PC-3 (cell line): Measurements from ENCODE around the gene NAT8. TPM values are rescaled to one million over a fixed set of nuclear protein-coding genes. Genes with fewer than 3 reads are reported as not detected.
"Not testable (repeated sequence)": the region's sequence is repeated elsewhere in the genome, so short reads cannot be mapped to it uniquely, and the experiment has no call there.

Experiments
- ATAC-seq: fragments of 200-7000 bp; cut with Tn5 transposase; 2 replicates; pipeline ENCODE4 v1.9.1; 2020; ENCODE audit warnings: mild to moderate bottlenecking, moderate library complexity
- BruUV-seq: library from RNA; stranded (reverse); fragments of 400-500 nt; replicated peaks from 2 replicates; lab custom pipeline; 2021; lab: Mats Ljungman, UMichigan
- CTCF ChIA-PET: fragments of 300-600 bp; sonication (Branson Sonifier 250); formaldehyde crosslinking; loops from one replicate; lab custom pipeline; 2022; ENCODE audit warnings: antibody characterized with exemption; lab: Charles Lee
- POLR2A ChIA-PET: fragments of 300-600 bp; sonication (Branson Sonifier 250); formaldehyde crosslinking; loops from one replicate; lab custom pipeline; 2022; ENCODE audit warnings: antibody characterized with exemption; ENCODE audit not compliant: unreplicated experiment; lab: Charles Lee
- DNase-seq: peaks from one replicate; pipeline ENCODE4 v3.0.0-alpha.2; 2015
- H2AFZ ChIP-seq: fragments of 300-600 bp; sonication (generic); 2 replicates; pipeline ENCODE4 v1.6.0; 2016; ENCODE audit warnings: antibody characterized with exemption, low read length
- H3F3A ChIP-seq: fragments of 300-600 bp; sonication (generic); one replicate; pipeline ENCODE4 v1.6.0; 2017; ENCODE audit warnings: antibody characterized with exemption, low read length, control low read depth, mild to moderate bottlenecking; ENCODE audit not compliant: unreplicated experiment
- H3K27ac ChIP-seq: fragments of 300-600 bp; sonication (generic); 2 replicates; pipeline ENCODE4 v1.5.1; 2016; ENCODE audit warnings: mild to moderate bottlenecking, low read length
- H3K27me3 ChIP-seq: fragments of 300-600 bp; sonication (generic); 2 replicates; pipeline ENCODE4 v1.6.1; 2016; ENCODE audit warnings: low read length, mixed read lengths
- H3K36me3 ChIP-seq: fragments of 300-600 bp; sonication (generic); 2 replicates; pipeline ENCODE4 v1.6.1; 2016; ENCODE audit warnings: low read depth, mixed run types, low read length, mixed read lengths
- H3K4me1 ChIP-seq: fragments of 300-600 bp; sonication (generic); 2 replicates; pipeline ENCODE4 v1.5.1; 2016; ENCODE audit warnings: low read length; ENCODE audit not compliant: insufficient read depth
- H3K4me2 ChIP-seq: fragments of 300-600 bp; sonication (generic); 2 replicates; pipeline ENCODE4 v1.6.0; 2016; ENCODE audit warnings: low read length
- H3K4me3 ChIP-seq: fragments of 300-600 bp; sonication (generic); 2 replicates; pipeline ENCODE4 v1.5.1; 2016; ENCODE audit warnings: mild to moderate bottlenecking, low read length, mixed read lengths
- H3K79me2 ChIP-seq: fragments of 300-600 bp; sonication (generic); 2 replicates; pipeline ENCODE4 v1.6.1; 2017; ENCODE audit warnings: low read length, mixed read lengths
- H3K9ac ChIP-seq: fragments of 300-600 bp; sonication (generic); 2 replicates; pipeline ENCODE4 v1.6.0; 2016; ENCODE audit warnings: mild to moderate bottlenecking, low read length
- H3K9me2 ChIP-seq: fragments of 300-600 bp; sonication (generic); replicated peaks from 2 replicates; pipeline ENCODE4 v1.6.1; 2016; ENCODE audit warnings: mixed run types, low read length, mixed read lengths
- H3K9me3 ChIP-seq: fragments of 300-600 bp; sonication (generic); 2 replicates; pipeline ENCODE4 v1.6.1; 2016; ENCODE audit warnings: low read length, mixed read lengths
- H4K20me1 ChIP-seq: fragments of 300-600 bp; sonication (generic); 2 replicates; pipeline ENCODE4 v1.6.1; 2016; ENCODE audit warnings: low read length, mixed read lengths
- CTCF ChIP-seq: fragments of 300-600 bp; sonication (generic); conservative IDR thresholded peaks from 2 replicates; pipeline ENCODE4 v1.5.1; 2017; ENCODE audit warnings: antibody characterized with exemption, low read depth, mild to moderate bottlenecking, low read length
- intact Hi-C: fragments of 100-400 bp; cut with micrococcal nuclease; formaldehyde crosslinking; loops from 2 replicates; pipeline ENCODE4 v1.9.0; 2023
- total RNA-seq: library from RNA; depleted of rRNA; stranded (reverse); fragments of >200 nt; gene quantifications from 2 replicates; pipeline ENCODE4 v1.2.3, GENCODE V29; 2014

The NAT8 gene
- total RNA-seq, 1 experiment from 2014 or later: not detected

DNA sequence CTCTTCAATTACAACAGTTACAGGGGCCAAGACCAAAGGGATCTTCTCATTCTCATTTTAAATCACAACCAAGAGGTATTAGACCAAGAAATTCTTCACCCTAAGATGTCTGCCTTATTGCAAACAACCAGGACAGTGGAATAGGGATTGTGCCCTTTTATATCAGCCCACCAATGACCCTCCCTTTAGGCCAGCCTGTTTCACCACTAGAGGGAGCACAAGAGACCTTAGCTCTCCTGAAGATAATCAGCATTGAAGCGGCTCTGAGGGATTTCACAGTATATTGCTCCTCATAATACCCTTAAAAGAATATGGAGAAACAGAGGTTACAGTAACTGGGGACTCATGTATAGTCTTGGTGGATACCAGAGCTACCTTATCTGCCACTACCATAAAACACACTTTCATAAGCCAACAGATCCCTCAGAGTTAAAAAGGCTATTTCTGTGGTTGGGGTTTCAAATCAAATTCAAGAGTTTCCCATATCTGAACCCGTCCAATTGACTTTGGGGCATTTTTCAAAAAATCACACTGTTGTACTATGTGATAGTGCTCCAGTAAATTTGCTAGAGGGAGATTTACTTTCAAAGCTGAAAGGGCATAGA lies 11.5 kb downstream of the NAT8 start:
- H3F3A ChIP-seq, H3K27me3 ChIP-seq, H3K27ac ChIP-seq, BruUV-seq, H3K4me2 ChIP-seq, H3K9me3 ChIP-seq, H3K36me3 ChIP-seq, H3K79me2 ChIP-seq, H4K20me1 ChIP-seq, intact Hi-C loops, H3K9me2 ChIP-seq, H3K9ac ChIP-seq, H3K4me1 ChIP-seq, H2AFZ ChIP-seq, H3K4me3 ChIP-seq, POLR2A ChIA-PET: not testable (repeated sequence)
- peak; percentile 61 for TF ChIP-seq CTCF
- DNase-seq: peak; percentile 41
- ATAC-seq: peak; percentile 90
- CTCF ChIA-PET: interaction anchor here (0.7 kb wide), 1 partner anchor 86 kb away, joined by 3 read pairs; no protein-coding TSS in a partner anchor

DNA sequence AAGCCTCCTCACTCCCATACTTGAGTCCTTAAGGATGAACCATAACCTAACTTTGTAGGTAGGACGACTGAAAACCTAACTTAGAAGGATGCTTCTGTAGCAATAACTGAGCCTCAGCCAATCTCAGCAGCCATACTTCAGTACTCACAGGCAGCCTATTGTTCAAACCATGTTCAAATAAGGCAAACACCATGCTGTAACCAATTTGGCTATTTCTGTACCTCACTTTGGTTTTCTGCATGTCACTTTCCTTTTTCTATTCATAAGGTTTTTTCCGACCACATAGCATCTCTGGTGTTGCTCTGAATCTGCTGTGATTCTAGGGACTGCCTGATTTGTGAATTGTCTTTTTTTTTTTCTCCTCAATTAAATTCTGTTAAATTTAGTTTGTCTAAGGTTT lies 13.7 kb downstream of the NAT8 start:
- H3K27ac ChIP-seq, DNase-seq, H3K9me2 ChIP-seq, H3K79me2 ChIP-seq, POLR2A ChIA-PET, ATAC-seq, CTCF ChIA-PET, intact Hi-C loops, BruUV-seq, H3K36me3 ChIP-seq, H3K4me2 ChIP-seq, H3K4me3 ChIP-seq, H4K20me1 ChIP-seq, H3K27me3 ChIP-seq, H3K4me1 ChIP-seq, H3K9ac ChIP-seq, H2AFZ ChIP-seq, H3K9me3 ChIP-seq, H3F3A ChIP-seq: not testable (repeated sequence)

GRCh38 chr2:73626237-73626636 lies 16.0 kb downstream of the NAT8 start:
- H2AFZ ChIP-seq, H3F3A ChIP-seq, H3K4me2 ChIP-seq, H3K36me3 ChIP-seq, BruUV-seq, H3K9ac ChIP-seq, H3K4me3 ChIP-seq, H3K9me2 ChIP-seq, H3K27me3 ChIP-seq, ATAC-seq, DNase-seq, H3K27ac ChIP-seq, POLR2A ChIA-PET, H4K20me1 ChIP-seq, H3K79me2 ChIP-seq, intact Hi-C loops, H3K4me1 ChIP-seq, H3K9me3 ChIP-seq, CTCF ChIA-PET: not testable (repeated sequence)

- H3K9me3 ChIP-seq, ATAC-seq, H3K27me3 ChIP-seq, H3K4me3 ChIP-seq, H2AFZ ChIP-seq, H3K79me2 ChIP-seq, CTCF ChIA-PET, BruUV-seq, H3K27ac ChIP-seq, DNase-seq, H3K9ac ChIP-seq, H3K4me1 ChIP-seq, POLR2A ChIA-PET, H3F3A ChIP-seq, H4K20me1 ChIP-seq, H3K36me3 ChIP-seq, intact Hi-C loops, H3K9me2 ChIP-seq, H3K4me2 ChIP-seq: not testable (repeated sequence)
Observed at GRCh38 chr2:73624625-73625024, 17.6 kb downstream of the NAT8 start.

- H3K4me1 ChIP-seq, H3K79me2 ChIP-seq, CTCF ChIA-PET, POLR2A ChIA-PET, H3K9me3 ChIP-seq, ATAC-seq, H3K4me2 ChIP-seq, H3K36me3 ChIP-seq, H3K4me3 ChIP-seq, intact Hi-C loops, H2AFZ ChIP-seq, H3K9me2 ChIP-seq, H4K20me1 ChIP-seq, BruUV-seq, H3K9ac ChIP-seq, H3K27ac ChIP-seq, H3F3A ChIP-seq, DNase-seq, H3K27me3 ChIP-seq: not testable (repeated sequence)
Observed at GRCh38 chr2:73624036-73624435, 18.2 kb downstream of the NAT8 start.
